ENCODE data around the gene STK16. TPM values are rescaled to one million over a fixed set of nuclear protein-coding genes. Genes with fewer than 3 reads are reported as not detected.
A peak's percentile ranks its signal among the peaks of the same experiment; 100 is the strongest.

The STK16 gene
- total and polyA plus RNA-seq, 7 experiments from 2014 or later = 17.4 to 35.0 (median 21.8) TPM

DNA sequence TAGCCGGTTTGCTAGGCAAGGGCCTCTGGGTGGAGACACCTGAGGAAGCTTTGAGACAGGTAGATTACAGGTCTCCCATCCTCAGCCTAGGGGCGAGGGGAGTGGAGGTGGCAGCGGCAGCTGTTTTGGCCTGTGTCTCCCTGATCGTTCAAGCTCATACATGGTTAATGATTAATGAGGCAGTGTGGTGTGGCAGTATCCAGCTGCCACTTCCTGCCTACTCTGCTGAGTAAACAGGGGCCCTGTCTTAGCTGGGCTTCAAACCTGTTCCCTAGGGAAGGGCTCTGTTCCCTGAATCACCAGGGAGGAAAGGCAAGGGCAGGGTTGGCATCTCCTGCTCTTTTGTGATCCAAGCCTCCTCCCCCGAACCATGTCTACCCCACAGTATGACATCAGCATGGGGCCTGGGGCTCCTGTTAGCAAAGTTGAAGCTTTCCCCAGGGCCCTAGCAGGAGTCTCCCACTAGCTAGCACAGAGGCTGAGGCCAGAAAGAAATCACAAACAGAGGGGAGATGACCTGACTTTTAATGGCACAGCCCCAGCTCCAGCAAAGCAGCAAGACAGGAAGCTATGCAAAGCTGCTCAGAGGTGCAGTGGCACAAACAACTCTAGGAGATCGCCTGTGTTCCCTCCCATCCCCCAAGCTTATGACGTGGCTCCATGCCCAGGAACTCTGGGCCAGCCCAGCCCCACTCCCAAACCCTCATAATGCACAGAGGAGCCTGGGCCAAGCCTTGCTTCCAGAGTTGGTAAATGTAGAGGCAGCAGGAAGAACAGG, 4.1 kb downstream of the STK16 start:
- peak overlapping the region; percentile 89 for H3K27ac ChIP-seq (ENCODE audit: low read depth, low read length)
- peaks cover 11 to 48% (median 17%) of the 10 kb centered on the region in 3 experiments for H3K36me3 ChIP-seq (ENCODE audit: control insufficient read depth in 2 of 3, insufficient read depth in 3 of 3, low read length in 3 of 3)
- Mint-ChIP-seq H3K27ac (peak overlapping the region; percentile 88 to 99 (median 97)), H3K27me3 (peaks cover 0 to 2% (median 0%) of the 10 kb centered on the region in 5 donors), H3K4me3 (peak overlapping the region; percentile 82 to 100 (median 92)), H3K4me1 (peaks cover 44 to 79% (median 76%) of the 10 kb centered on the region in 7 donors), H3K36me3 (peaks cover 5 to 58% (median 36%) of the 10 kb centered on the region in 5 donors), H3K9me3 (peaks cover 0 to 10% (median 0%) of the 10 kb centered on the region in 11 donors)
- peaks cover 72% of the 10 kb centered on the region in 2 donors for H3K4me1 ChIP-seq (ENCODE audit: control insufficient read depth in 2 of 2, insufficient read depth in 2 of 2, low read length in 2 of 2)
- H3K4me3 ChIP-seq (ENCODE audit: low read length) = peak overlapping the region; percentile 65
- POLR2A ChIA-PET = interaction anchor here (0.9 to 14.3 kb wide), 15 partner anchors 9 to 358 kb away, joined by 3 to 575 read pairs (median 11); partner anchors contain the start of genes ABCB6, ANKZF1, ATG9A and CNPPD1
- no peaks in the 10 kb centered on the region for H3K9me3 ChIP-seq (ENCODE audit: control insufficient read depth in 2 of 3, low read length in 3 of 3)
- intact Hi-C loops (cut with micrococcal nuclease) = loop anchor here (5.0 kb wide), 4 partner anchors 348 to 1032 kb away; partner anchors contain the start of genes STK11IP (in 2 of the 2), ARPC2 (in 1 of the 2), CTDSP1 (in 1 of the 2) and TTLL4 (in 1 of the 2)
- DNase-seq (peak in 8 of 9 donors; percentile 36 to 63 (median 53)), ATAC-seq (no peak)
- CTCF ChIA-PET = interaction anchor here (0.5 to 2.9 kb wide), 12 partner anchors 8 to 139 kb away, joined by 3 to 14 read pairs (median 4); partner anchors contain the start of genes ANKZF1, ATG9A and DNPEP
- H3K27me3 ChIP-seq (ENCODE audit: control insufficient read depth in 2 of 2, insufficient read depth in 2 of 2, low read length in 2 of 2) = no peaks in the 10 kb centered on the region

DNA sequence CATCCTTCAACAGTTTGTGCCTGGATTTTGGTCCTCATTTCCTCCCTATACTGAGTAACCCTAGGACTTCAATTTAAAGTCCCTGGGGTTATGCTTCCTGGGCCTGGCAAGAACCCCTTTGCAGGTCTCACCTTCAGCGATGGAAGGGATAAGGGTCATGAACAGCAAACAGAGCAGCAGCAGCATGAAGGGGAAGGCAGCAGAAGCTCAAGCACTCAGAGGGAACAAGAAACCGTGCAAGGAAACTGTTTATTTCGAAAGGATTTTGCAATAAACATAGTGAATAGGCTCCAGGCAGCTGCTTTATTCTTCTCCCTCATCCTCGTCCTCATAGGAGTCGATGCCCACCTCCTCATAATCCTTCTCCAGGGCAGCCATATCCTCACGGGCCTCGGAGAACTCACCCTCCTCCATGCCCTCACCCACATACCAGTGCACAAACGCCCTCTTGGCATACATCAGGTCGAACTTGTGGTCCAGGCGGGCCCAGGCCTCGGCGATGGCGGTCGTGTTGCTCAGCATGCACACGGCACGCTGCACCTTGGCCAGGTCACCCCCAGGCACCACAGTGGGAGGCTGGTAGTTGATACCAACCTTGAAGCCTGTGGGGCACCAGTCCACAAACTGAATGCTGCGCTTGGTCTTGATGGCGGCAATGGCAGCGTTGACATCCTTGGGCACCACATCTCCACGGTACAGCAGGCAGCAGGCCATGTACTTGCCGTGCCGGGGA, 4.9 kb downstream of the STK16 start:
- peaks cover 65 to 71% of the 10 kb centered on the region in 2 donors for H3K4me1 ChIP-seq (ENCODE audit: control insufficient read depth in 2 of 2, insufficient read depth in 2 of 2, low read length in 2 of 2)
- H3K9me3 Mint-ChIP-seq = peaks cover 0 to 14% (median 0%) of the 10 kb centered on the region in 11 donors
- no peaks in the 10 kb centered on the region for H3K9me3 ChIP-seq (ENCODE audit: control insufficient read depth in 2 of 3, low read length in 3 of 3)
- H3K27ac ChIP-seq (ENCODE audit: low read depth, low read length) = peak overlapping the region; percentile 89
- no peak for DNase-seq
- ChIA-PET POLR2A (interaction anchor here (1.1 to 14.3 kb wide), 16 partner anchors 8 to 137 kb away, joined by 3 to 575 read pairs (median 11); partner anchors contain the start of genes ABCB6, ANKZF1, ATG9A and CNPPD1), CTCF (interaction anchor here (0.9 to 2.9 kb wide), 6 partner anchors 18 to 45 kb away, joined by 3 to 14 read pairs (median 5); partner anchors contain the start of genes ANKZF1 and ATG9A)
- H3K36me3 ChIP-seq (ENCODE audit: control insufficient read depth in 2 of 3, insufficient read depth in 3 of 3, low read length in 3 of 3) = peaks cover 11 to 49% (median 17%) of the 10 kb centered on the region in 3 experiments
- H3K27me3 Mint-ChIP-seq = peaks cover 0 to 2% (median 0%) of the 10 kb centered on the region in 5 donors
- peak overlapping the region; percentile 88 to 99 (median 97) for H3K27ac Mint-ChIP-seq
- H3K4me3 ChIP-seq (ENCODE audit: low read length) = peak overlapping the region; percentile 65
- peaks cover 5 to 58% (median 36%) of the 10 kb centered on the region in 5 donors for H3K36me3 Mint-ChIP-seq
- H3K4me1 Mint-ChIP-seq = peaks cover 44 to 77% (median 74%) of the 10 kb centered on the region in 7 donors
- H3K4me3 Mint-ChIP-seq = peak overlapping the region; percentile 82 to 100 (median 92)
- no peaks in the 10 kb centered on the region for H3K27me3 ChIP-seq (ENCODE audit: control insufficient read depth in 2 of 2, insufficient read depth in 2 of 2, low read length in 2 of 2)
- no peak for ATAC-seq
- intact Hi-C loops (cut with micrococcal nuclease) = loop anchor here (5.0 to 10.0 kb wide), 4 partner anchors 353 to 965 kb away; partner anchors contain the start of genes CNOT9 (in 1 of the 2), CTDSP1 (in 1 of the 2) and USP37 (in 1 of the 2)

DNA sequence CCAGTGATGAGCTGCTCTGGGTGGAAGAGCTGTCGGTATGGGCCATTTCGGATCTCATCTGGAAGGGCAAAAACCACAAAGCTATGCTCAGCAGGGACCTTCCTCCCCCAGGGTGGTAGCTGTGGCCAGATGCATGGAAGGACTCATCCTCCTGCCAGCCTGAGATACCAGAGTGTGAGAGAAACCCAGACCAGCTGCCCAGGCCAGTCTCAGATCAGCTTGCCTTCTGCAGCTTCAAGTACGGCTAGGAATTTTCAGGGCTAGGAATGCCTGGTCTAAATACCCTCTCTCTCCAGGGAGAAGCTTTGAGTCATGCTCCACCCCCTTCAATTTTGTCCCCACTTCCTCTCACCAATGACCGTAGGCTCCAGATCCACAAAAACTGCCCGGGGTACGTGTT, 6.4 kb downstream of the STK16 start:
- DNase-seq (no peak), ATAC-seq (no peak)
- peaks cover 11 to 46% (median 17%) of the 10 kb centered on the region in 3 experiments for H3K36me3 ChIP-seq (ENCODE audit: control insufficient read depth in 2 of 3, insufficient read depth in 3 of 3, low read length in 3 of 3)
- H3K9me3 ChIP-seq (ENCODE audit: control insufficient read depth in 2 of 3, low read length in 3 of 3) = no peaks in the 10 kb centered on the region
- peaks cover 5 to 57% (median 36%) of the 10 kb centered on the region in 5 donors for H3K36me3 Mint-ChIP-seq
- H3K4me3 ChIP-seq (ENCODE audit: low read length) = peak overlapping the region; percentile 79
- POLR2A ChIA-PET = interaction anchor here (0.8 to 14.3 kb wide), 14 partner anchors 14 to 371 kb away, joined by 3 to 575 read pairs (median 6); partner anchors contain the start of genes ABCB6, ANKZF1, ATG9A and CNPPD1
- no peaks in the 10 kb centered on the region for H3K27me3 Mint-ChIP-seq
- CTCF ChIA-PET = interaction anchor here (0.6 to 2.2 kb wide), 7 partner anchors 21 to 82 kb away, joined by 3 to 11 read pairs (median 4); partner anchors contain the start of genes CNPPD1 and SLC23A3
- peak overlapping the region; percentile 95 for H3K27ac ChIP-seq (ENCODE audit: low read depth, low read length)
- H3K4me1 Mint-ChIP-seq = peaks cover 43 to 77% (median 70%) of the 10 kb centered on the region in 7 donors
- no peaks in the 10 kb centered on the region for H3K27me3 ChIP-seq (ENCODE audit: control insufficient read depth in 2 of 2, insufficient read depth in 2 of 2, low read length in 2 of 2)
- peak overlapping the region; percentile 82 to 100 (median 92) for H3K4me3 Mint-ChIP-seq
- peaks cover 54 to 61% of the 10 kb centered on the region in 2 donors for H3K4me1 ChIP-seq (ENCODE audit: control insufficient read depth in 2 of 2, insufficient read depth in 2 of 2, low read length in 2 of 2)
- peak overlapping the region; percentile 88 to 99 (median 93) for H3K27ac Mint-ChIP-seq
- peaks cover 0 to 8% (median 0%) of the 10 kb centered on the region in 11 donors for H3K9me3 Mint-ChIP-seq
- intact Hi-C loops (cut with micrococcal nuclease) = loop anchor here (5.0 to 10.0 kb wide), 4 partner anchors 354 to 967 kb away; partner anchors contain the start of genes CNOT9 (in 1 of the 2), CTDSP1 (in 1 of the 2) and USP37 (in 1 of the 2)

DNA sequence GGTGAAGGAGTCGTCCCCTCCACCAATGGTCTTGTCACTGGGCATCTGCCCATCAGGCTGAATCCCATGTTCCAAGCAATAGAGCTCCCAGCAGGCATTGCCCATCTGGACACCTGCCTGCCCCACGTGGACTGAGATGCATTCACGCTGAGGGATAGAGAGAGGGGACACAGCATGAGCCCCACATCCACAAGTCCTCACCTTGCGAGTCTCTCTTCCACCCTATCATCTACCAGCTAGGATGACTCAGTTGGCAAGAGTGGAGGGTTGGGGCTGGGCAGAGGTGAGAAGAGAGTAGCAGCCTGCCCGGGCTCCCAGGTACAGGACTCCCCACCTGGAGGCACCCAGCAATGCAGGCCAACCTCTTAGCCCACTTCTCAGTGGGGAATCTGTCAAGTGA, 6.8 kb downstream of the STK16 start:
- DNase-seq = peak in 3 of 9 donors; percentile 9 to 38 (median 12)
- peaks cover 11 to 46% (median 17%) of the 10 kb centered on the region in 3 experiments for H3K36me3 ChIP-seq (ENCODE audit: control insufficient read depth in 2 of 3, insufficient read depth in 3 of 3, low read length in 3 of 3)
- H3K27ac ChIP-seq (ENCODE audit: low read depth, low read length) = peak overlapping the region; percentile 95
- CTCF ChIA-PET = interaction anchor here (0.8 to 2.2 kb wide), 8 partner anchors 22 to 83 kb away, joined by 3 to 11 read pairs (median 4); partner anchors contain the start of genes CNPPD1 and SLC23A3
- Mint-ChIP-seq H3K36me3 (peaks cover 5 to 55% (median 36%) of the 10 kb centered on the region in 5 donors), H3K4me3 (peak overlapping the region; percentile 82 to 100 (median 92)), H3K9me3 (peaks cover 0 to 8% (median 0%) of the 10 kb centered on the region in 11 donors), H3K27ac (peak overlapping the region; percentile 88 to 99 (median 94)), H3K4me1 (peaks cover 38 to 72% (median 66%) of the 10 kb centered on the region in 7 donors), H3K27me3 (no peaks in the 10 kb centered on the region)
- POLR2A ChIA-PET = interaction anchor here (0.7 to 14.3 kb wide), 17 partner anchors 10 to 79 kb away, joined by 3 to 575 read pairs (median 8); partner anchors contain the start of genes ABCB6, ANKZF1, ATG9A and CNPPD1
- intact Hi-C loops (cut with micrococcal nuclease) = loop anchor here (5.0 to 10.0 kb wide), 4 partner anchors 355 to 967 kb away; partner anchors contain the start of genes CNOT9 (in 1 of the 2), CTDSP1 (in 1 of the 2) and USP37 (in 1 of the 2)
- peaks cover 50 to 57% of the 10 kb centered on the region in 2 donors for H3K4me1 ChIP-seq (ENCODE audit: control insufficient read depth in 2 of 2, insufficient read depth in 2 of 2, low read length in 2 of 2)
- ATAC-seq = no peak
- no peaks in the 10 kb centered on the region for H3K9me3 ChIP-seq (ENCODE audit: control insufficient read depth in 2 of 3, low read length in 3 of 3)
- peak overlapping the region; percentile 79 for H3K4me3 ChIP-seq (ENCODE audit: low read length)
- no peaks in the 10 kb centered on the region for H3K27me3 ChIP-seq (ENCODE audit: control insufficient read depth in 2 of 2, insufficient read depth in 2 of 2, low read length in 2 of 2)

DNA sequence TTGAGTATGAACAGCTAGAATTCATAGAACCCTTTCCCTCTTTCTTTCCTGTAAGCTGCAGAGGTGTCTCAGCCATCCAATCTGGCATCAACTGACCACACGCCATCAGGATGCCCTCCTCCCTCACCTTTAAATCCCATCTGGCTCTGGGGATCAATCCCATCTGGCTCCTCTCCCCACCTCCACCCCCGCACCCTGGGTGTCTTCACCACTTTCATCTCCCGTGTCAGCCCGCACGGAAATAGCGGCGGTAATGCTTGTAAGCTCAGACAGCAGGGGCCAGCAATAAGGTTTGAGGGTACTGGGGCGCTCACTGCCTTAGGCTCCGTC, 7.3 kb downstream of the STK16 start:
- H3K4me3 ChIP-seq (ENCODE audit: low read length) = peak overlapping the region; percentile 79
- no peaks in the 10 kb centered on the region for H3K9me3 ChIP-seq (ENCODE audit: control insufficient read depth in 2 of 3, low read length in 3 of 3)
- peaks cover 46 to 52% of the 10 kb centered on the region in 2 donors for H3K4me1 ChIP-seq (ENCODE audit: control insufficient read depth in 2 of 2, insufficient read depth in 2 of 2, low read length in 2 of 2)
- H3K27me3 ChIP-seq (ENCODE audit: control insufficient read depth in 2 of 2, insufficient read depth in 2 of 2, low read length in 2 of 2) = no peaks in the 10 kb centered on the region
- intact Hi-C loops (cut with micrococcal nuclease) = loop anchor here (5.0 to 10.0 kb wide), 4 partner anchors 355 to 968 kb away; partner anchors contain the start of genes CNOT9 (in 1 of the 2), CTDSP1 (in 1 of the 2) and USP37 (in 1 of the 2)
- ChIA-PET POLR2A (interaction anchor here (0.6 to 14.3 kb wide), 18 partner anchors 9 to 961 kb away, joined by 3 to 575 read pairs (median 7); partner anchors contain the start of genes ABCB6, ANKZF1, ATG9A and CNPPD1), CTCF (interaction anchor here (0.8 to 2.2 kb wide), 7 partner anchors 22 to 83 kb away, joined by 3 to 11 read pairs (median 4); partner anchors contain the start of genes CNPPD1 and SLC23A3)
- Mint-ChIP-seq H3K4me1 (peaks cover 36 to 68% (median 61%) of the 10 kb centered on the region in 7 donors), H3K27ac (peak overlapping the region; percentile 88 to 99 (median 94)), H3K9me3 (peaks cover 0 to 8% (median 0%) of the 10 kb centered on the region in 11 donors), H3K27me3 (no peaks in the 10 kb centered on the region), H3K36me3 (peaks cover 5 to 53% (median 36%) of the 10 kb centered on the region in 5 donors), H3K4me3 (peak overlapping the region; percentile 82 to 100 (median 92))
- H3K27ac ChIP-seq (ENCODE audit: low read depth, low read length) = peak overlapping the region; percentile 95
- DNase-seq (peak in 2 of 9 donors; percentile 44 to 52), ATAC-seq (no peak)
- H3K36me3 ChIP-seq (ENCODE audit: control insufficient read depth in 2 of 3, insufficient read depth in 3 of 3, low read length in 3 of 3) = peaks cover 11 to 46% (median 17%) of the 10 kb centered on the region in 3 experiments

Data from naive thymus-derived CD4-positive, alpha-beta T cell (primary cell).